UCSD-AML1 (cell line): ENCODE results near the gene TUFT1.
"Not testable (repeated sequence)": the region's sequence is repeated elsewhere in the genome, so short reads cannot be mapped to it uniquely, and the experiment has no call there.

Source experiments
- DNase-seq: peaks from one replicate; lab custom pipeline; 2025; ENCODE audit not compliant: unreplicated experiment; lab: John Stamatoyannopoulos, UW

The TUFT1 gene

DNA sequence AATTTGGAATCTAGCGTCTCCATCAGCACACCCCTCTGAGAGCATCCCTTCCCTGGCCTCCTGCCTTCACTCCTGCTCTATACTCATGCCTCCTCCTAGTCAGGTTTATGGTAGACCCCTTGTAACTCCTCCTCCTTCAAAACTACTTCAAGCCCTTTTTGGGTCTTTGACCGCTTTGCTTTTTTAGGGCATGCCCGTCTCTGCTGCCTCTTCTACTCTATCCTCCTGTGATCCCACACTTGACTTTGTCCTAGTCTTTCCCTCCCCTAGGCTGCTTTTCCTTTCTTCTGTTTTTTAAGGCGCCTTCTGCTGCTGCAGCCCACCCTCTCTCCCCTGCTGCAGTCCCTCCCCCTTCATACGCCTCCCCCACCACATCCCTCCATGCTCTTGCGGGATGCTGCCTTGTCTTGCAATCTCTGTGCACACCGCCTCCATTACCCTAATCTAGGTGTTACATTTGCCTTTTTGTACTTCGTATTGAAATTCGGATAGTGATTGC lies 73.2 kb downstream of the TUFT1 start:
- DNase-seq: no peak

DNA sequence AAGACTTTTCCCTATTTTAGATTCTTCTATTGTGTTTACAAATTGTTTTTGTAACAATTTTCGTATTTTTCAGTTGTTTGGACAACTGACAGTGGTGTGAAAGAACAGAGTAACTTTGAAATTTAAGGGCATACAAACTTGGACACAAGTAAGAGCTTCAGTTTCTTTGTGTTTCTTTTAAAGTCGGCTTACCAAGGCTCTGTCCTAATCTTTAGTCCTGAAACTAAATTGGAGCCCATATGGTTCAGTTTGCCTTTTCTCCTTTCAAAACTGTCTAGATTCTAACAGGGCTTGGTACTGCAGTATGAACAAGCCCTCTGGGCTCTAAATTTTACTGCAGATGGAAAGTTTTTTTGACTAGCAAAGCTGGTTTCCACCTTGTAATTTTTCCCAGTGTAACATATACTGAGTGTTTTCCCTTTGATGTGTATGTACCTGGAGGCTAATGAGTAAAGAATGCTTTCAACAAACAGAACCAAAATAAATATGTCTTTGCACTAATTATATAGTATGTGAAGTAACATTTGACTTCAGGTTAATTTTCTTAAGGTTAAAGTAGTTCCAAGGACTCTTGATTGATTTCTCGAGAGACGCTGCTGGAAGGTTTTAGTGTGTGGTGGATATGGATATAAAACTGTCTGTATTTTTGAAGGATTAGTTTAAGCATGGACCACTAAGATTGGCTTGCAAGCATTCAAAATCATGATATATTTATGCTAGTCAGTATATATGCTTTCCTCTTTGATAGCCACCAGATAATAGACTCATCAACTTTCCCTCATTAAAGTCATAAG lies 75.8 kb downstream of the TUFT1 start:
- DNase-seq: no peak

DNA sequence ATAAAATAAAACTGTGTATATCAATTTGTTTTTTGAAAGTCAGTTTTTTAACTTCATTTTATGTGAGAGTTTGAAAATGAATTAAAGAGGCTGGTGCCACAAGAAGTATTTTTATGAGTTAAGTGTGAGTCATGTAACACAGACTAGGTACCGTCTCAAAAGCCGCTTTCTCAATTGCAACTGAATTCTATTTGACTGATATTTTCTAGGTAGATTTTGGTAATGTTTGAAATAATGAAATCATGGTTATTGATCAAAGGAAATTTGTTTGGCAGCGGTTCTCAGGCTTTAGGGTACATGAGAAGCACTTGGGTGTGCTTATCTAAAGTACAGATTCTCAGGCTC lies 76.4 kb downstream of the TUFT1 start:
- DNase-seq: no peak

DNA sequence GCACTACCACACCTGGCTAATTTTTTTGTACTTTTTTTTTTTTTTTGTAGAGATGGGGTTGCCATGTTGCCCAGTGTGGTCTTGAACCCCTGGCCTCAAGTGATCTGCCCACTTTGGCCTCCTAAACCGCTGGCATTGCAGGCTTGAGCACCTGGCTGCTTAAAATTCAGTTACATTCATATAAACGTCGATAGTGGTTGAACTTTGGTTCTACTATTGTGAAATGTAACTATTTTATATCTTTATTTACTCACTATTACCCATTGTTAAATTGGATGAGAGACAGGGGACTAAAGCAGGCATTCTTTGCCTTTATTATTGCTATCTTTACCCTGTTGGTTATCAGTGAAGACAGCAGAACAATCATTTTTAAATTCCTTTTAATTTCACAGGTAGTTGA lies 77.9 kb downstream of the TUFT1 start:
- DNase-seq: no peak

DNA sequence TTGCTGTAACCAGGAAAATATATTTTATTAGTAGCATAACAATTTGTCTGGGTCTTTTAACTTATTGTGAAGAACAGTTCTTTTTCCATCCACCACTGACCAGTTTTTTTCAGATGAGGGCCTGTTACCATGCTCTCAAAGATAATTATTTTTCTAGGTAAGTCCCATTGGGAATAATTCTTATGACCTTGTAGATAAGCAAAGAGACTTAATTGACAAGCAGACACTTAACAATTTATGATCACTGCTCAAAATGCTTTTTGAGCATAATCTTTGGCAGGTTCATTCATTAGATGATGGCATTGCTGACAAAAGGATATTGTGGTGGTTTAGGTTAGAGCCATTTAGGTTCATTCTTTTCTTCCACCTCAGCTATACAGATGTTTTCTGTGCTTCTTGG lies 78.4 kb downstream of the TUFT1 start:
- DNase-seq: no peak

DNA sequence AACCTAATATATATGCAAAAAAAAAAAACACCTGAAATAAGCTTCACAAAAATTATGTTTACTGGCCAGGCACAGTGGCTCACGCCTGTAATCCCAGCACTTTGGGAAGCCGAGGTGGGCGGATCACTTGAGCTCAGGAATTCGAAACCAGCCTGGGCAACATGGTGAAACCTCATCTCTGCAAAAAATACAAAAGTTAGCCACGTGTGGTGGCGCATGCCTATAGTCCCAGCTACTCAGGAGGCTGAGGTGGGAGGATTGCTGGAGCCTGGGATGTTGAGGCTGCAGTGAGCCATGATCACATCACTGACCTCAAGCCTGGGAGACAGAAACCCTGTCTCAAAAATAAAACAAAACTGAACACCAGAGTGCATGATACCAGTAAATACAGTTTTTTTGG lies 78.9 kb downstream of the TUFT1 start:
- DNase-seq: not testable (repeated sequence)

DNA sequence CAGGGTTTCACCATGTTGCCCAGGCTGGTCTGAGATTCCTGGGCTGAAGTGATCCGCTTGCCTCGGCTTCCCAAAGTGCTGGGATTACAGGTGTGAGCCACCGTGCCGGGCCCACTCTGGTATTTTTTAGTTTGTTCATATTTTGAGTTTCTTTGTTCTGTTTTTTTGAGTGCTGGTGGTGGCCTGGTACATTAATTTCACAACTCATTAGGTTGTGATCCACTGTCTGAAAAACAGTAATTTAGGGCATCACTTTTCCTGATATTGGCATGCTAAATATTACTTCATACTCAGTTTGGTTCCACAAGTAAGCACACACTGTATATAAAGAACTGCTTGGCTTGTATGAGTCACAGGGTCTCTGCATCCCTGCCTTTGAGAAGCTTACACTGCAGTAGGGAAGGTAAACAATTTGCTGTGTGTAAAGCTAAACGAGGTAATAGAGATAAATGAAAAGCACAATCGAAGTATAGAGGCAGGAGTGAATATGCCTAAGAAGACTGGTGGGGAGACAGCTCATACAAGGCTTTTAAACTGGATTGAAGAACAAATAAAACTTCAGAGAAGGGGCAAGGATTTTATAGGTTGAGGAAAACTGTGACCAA lies 79.5 kb downstream of the TUFT1 start:
- DNase-seq: no peak

DNA sequence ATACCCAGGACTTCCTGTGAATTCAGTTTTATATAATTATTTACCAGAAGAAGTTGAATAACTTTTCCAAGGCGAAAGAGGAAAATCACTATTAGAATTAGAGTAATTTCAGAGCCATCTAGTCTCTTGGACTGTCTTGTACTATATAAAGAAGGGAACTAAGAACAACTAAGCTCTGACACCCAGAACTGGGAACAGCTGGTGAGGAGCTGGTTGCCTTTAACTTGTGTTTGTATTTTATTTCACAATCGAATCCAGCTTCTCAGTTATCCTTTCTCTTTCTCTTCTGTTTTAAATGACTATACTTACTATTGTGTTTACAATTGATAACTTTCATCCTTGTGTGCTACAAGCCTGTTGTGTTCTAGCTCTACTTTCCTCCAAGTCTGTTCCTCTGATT lies 80.2 kb downstream of the TUFT1 start:
- no peak for DNase-seq

DNA sequence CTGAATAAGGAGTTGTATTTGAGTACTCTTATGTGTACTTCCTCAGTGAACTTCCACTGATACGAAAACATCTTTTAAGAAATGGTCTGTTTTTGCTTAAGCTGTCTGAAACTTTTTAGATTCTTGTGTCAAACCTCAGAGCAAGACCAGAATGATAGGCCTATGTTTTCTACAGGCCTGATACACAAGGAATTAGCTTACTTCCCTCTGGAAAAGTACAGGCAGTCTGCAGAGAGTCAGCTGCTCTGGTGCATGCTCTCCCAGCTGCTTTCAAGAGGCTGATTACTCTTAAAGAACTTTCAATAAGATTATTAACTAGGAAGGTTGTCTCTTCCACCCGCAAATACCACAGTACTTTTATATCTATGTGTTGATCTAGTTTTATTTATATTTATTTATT lies 81.2 kb downstream of the TUFT1 start:
- no peak for DNase-seq

DNA sequence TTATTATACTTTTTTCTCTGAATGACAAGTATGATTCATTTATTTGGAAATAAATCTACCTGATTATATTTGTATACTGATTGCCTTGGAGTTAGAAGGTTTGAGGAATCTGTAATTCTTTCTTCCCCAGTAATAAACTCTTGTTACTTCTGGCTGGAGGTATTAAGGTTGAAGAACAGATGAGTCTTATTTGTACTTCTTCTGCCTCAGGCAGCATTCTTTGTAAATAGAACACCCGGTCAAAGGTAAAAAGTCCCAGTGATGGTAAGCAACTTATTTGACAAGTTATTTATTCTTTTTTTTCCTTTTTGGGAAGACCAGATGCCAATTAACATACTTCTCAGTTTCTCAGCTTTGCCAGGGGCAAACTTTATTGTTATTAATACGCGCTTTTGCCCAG lies 84.7 kb downstream of the TUFT1 start:
- no peak for DNase-seq

DNA sequence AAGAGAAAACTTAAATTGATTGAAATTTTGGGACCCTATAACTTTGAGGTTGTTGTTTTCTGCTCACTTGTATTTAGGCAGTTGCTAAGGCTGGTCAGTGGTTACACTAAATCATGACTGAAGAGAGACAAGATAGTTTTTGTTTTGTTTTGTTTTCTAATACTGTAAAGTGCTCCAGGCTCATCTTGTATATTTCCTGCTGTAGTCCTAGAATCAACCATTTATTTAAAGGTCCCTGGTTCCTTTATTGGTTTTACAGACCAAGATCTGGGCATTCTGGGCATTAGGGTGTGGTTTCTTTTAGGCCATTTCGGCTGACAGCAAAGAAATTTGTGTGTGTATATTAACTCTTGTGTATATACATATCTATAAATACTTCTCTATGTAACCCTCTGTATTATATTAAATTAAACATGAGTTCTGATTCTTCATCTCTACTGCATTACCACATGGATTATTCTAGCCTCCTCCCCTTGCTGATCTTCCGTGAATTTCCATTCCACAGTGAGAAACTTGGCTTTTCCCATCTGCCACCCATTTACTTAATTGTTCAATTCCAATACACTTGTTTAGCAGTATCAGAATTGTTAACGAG lies 86.7 kb downstream of the TUFT1 start:
- no peak for DNase-seq

DNA sequence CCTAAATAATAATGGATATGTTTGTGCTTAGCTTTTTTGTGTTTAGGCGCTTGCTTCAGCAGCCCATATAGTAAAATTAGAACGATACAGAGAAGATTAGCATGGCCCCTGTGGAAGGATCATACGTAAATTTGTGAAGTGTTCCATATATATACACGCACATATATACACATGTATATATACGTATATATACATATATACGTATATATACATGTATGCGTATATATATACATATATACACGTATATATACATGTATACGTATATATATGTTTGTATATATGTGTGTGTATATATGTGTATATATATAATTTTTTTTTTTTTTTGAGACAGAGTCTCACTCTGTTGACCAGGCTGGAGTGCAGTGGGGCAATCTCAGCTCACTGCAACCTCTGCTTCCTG lies 89.2 kb downstream of the TUFT1 start:
- no peak for DNase-seq
